ENCODE measurements around the gene ALCAM. TPM values are rescaled to one million over a fixed set of nuclear protein-coding genes. Genes with fewer than 3 reads are reported as not detected.

Gene ALCAM
- polyA plus RNA-seq, 1 of the 3 experiments (the other 2 are of a cell fraction): 58.3 TPM

GRCh38 chr3:105579439-105579838 is 212.7 kb downstream of the ALCAM start:
- no peak overlapping the region for H3K9ac ChIP-seq
- no peaks in the 10 kb centered on the region for H3K79me2 ChIP-seq (ENCODE audit: insufficient read depth)
- no peaks in the 10 kb centered on the region for H3K27me3 ChIP-seq (ENCODE audit: insufficient read depth)
- POLR2A ChIA-PET: no interaction called here
- H3K9me3 ChIP-seq: no peaks in the 10 kb centered on the region
- DNase-seq: no peak
- H3K27ac ChIP-seq (ENCODE audit: low read depth in 2 of 2, low read length in 1 of 2): no peak overlapping the region
- H3K4me3 ChIP-seq (ENCODE audit: low read depth in 2 of 2, low read length in 1 of 2): no peak overlapping the region
- peaks cover 25 to 26% of the 10 kb centered on the region in 2 experiments for H3K36me3 ChIP-seq (replicated peaks in 1 of 2; ENCODE audit: control insufficient read depth in 1 of 2, insufficient read depth in 2 of 2, low read length in 1 of 2)
- H4K20me1 ChIP-seq (ENCODE audit: insufficient read depth): no peaks in the 10 kb centered on the region
- TF ChIP-seq ELF1 (IDR thresholded peaks at IDR 0.05) (no peak), TCF12 (IDR thresholded peaks at IDR 0.05) (no peak), FOXM1 (IDR thresholded peaks at IDR 0.05; ENCODE audit: low read depth) (no peak), NFIC (IDR thresholded peaks at IDR 0.05; ENCODE audit: borderline replicate concordance) (no peak), EZH2phosphoT487 (IDR thresholded peaks at IDR 0.05; ENCODE audit: borderline replicate concordance, low read depth) (no peak), YY1 (IDR thresholded peaks at IDR 0.05; ENCODE audit: low read depth) (no peak), POLR2AphosphoS5 (IDR thresholded peaks at IDR 0.05; ENCODE audit: low read depth, low read length) (no peak), USF2 (IDR thresholded peaks at IDR 0.05; ENCODE audit: borderline replicate concordance, low read depth, low read length) (no peak), GABPA (IDR thresholded peaks at IDR 0.05; ENCODE audit: low read depth) (no peak), USF1 (IDR thresholded peaks at IDR 0.05; ENCODE audit: borderline replicate concordance, low read depth) (no peak)
- WGBS (ENCODE audit: low lambda C conversion rate): 92% methylated on average over 1 of the region's 1 CpG
- no peaks in the 10 kb centered on the region for H3K9me2 ChIP-seq
- peaks cover 9% of the 10 kb centered on the region for H3F3A ChIP-seq (replicated peaks; ENCODE audit: insufficient read depth)
- CTCF ChIA-PET: no interaction called here
- no peak overlapping the region for H3K4me2 ChIP-seq
- H2AFZ ChIP-seq (ENCODE audit: low read depth): no peak overlapping the region
- H3K4me1 ChIP-seq (ENCODE audit: control insufficient read depth in 1 of 2, insufficient read depth in 2 of 2, low read depth in 1 of 2, low read length in 1 of 2): no peaks in the 10 kb centered on the region

- H3K4me1 ChIP-seq (ENCODE audit: control insufficient read depth in 1 of 2, insufficient read depth in 2 of 2, low read depth in 1 of 2, low read length in 1 of 2): no peaks in the 10 kb centered on the region
- no peaks in the 10 kb centered on the region for H3K79me2 ChIP-seq (ENCODE audit: insufficient read depth)
- no peaks in the 10 kb centered on the region for H3K9me2 ChIP-seq
- H3F3A ChIP-seq (replicated peaks; ENCODE audit: insufficient read depth): peaks cover 9% of the 10 kb centered on the region
- no peaks in the 10 kb centered on the region for H4K20me1 ChIP-seq (ENCODE audit: insufficient read depth)
- H3K4me3 ChIP-seq (ENCODE audit: low read depth in 2 of 2, low read length in 1 of 2): no peak overlapping the region
- ChIA-PET POLR2A (no interaction called here), CTCF (interaction anchor here (0.5 kb wide), 1 partner anchor 1315 kb away, joined by 3 read pairs; no protein-coding TSS in a partner anchor)
- WGBS (ENCODE audit: low lambda C conversion rate): 86% methylated on average over 7 of the region's 7 CpGs
- no peak for DNase-seq
- H3K9ac ChIP-seq: no peak overlapping the region
- no peak overlapping the region for H3K4me2 ChIP-seq
- H2AFZ ChIP-seq (ENCODE audit: low read depth): no peak overlapping the region
- H3K9me3 ChIP-seq: no peaks in the 10 kb centered on the region
- peaks cover 16 to 20% of the 10 kb centered on the region in 2 experiments for H3K36me3 ChIP-seq (replicated peaks in 1 of 2; ENCODE audit: control insufficient read depth in 1 of 2, insufficient read depth in 2 of 2, low read length in 1 of 2)
- H3K27me3 ChIP-seq (ENCODE audit: insufficient read depth): no peaks in the 10 kb centered on the region
- H3K27ac ChIP-seq (ENCODE audit: low read depth in 2 of 2, low read length in 1 of 2): no peak overlapping the region
- TF ChIP-seq TEAD4 (IDR thresholded peaks at IDR 0.05; ENCODE audit: borderline replicate concordance, insufficient read depth) (no peak), CTCF (IDR thresholded peaks at IDR 0.05) (no peak), EP300 (IDR thresholded peaks at IDR 0.05; ENCODE audit: borderline replicate concordance in 1 of 2, low read depth in 1 of 2, low read length in 1 of 2) (no peak), CHD2 (IDR thresholded peaks at IDR 0.05; ENCODE audit: low read length, partially characterized antibody) (no peak), RAD21 (IDR thresholded peaks at IDR 0.05; ENCODE audit: low read length) (no peak), POLR2AphosphoS5 (IDR thresholded peaks at IDR 0.05; ENCODE audit: low read depth, low read length) (no peak), IRF3 (IDR thresholded peaks at IDR 0.05; ENCODE audit: low read depth, low read length) (no peak), YY1 (IDR thresholded peaks at IDR 0.05; ENCODE audit: low read depth) (no peak), TAF1 (IDR thresholded peaks at IDR 0.05; ENCODE audit: borderline replicate concordance, low read depth, low read length) (no peak), JUND (IDR thresholded peaks at IDR 0.05) (no peak), RFX5 (IDR thresholded peaks at IDR 0.05; ENCODE audit: low read length) (no peak), EZH2phosphoT487 (IDR thresholded peaks at IDR 0.05; ENCODE audit: borderline replicate concordance, low read depth) (no peak), REST (IDR thresholded peaks at IDR 0.05; ENCODE audit: low read depth, low read length) (no peak)
These were observed 213.7 kb downstream of the ALCAM start for GRCh38 chr3:105580296-105580965.

Data from SK-N-SH (cell line).